HG02588 (cell line): Measurements from ENCODE around the gene ERC1.

Source experiments
- ATAC-seq: cut with Tn5 transposase; IDR thresholded peaks from one replicate; pipeline ENCODE4 v1.9.1; 2021; ENCODE audit warnings: mild to moderate bottlenecking, moderate library complexity; ENCODE audit not compliant: unreplicated experiment

Gene ERC1

DNA sequence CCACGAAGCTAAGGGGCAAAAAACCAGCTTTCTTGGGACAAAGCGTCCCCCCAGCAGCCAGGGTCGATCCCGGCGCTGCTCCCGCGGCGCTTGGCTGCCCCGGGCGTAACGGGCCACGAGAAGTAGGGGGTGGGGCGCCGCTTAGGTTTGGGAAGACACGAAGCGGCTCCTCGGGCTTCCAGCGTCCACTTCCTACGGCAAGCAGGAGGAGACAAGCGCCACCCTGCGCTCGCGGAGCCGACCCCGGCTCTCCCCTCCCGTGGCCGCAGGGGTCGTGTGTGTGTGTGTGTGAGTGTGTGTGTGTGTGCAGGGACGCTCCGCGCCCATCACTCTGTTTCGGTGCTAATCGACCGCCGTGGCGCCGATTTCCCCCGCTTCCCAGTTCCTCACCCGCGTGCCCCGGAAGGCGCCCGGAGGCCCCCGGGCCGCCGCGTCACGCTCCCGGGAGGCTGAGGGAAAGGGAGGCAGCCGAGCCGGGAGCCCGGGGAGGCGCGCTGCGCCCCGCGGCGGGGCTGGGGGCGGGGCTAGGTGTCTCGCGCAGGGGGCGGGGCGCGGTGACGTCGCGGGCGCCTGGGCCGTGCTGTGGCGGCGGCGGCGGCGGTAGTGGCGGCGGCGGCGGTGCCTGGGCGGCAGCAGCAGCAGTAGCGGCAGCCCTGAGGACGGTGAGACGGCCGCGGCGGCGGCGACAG lies at the start of gene ERC1:
ERC1 (plus strand) TSS at position 563 of the 689 bp plus-strand sequence. CDS start 36,681 bp downstream, outside the sequence.
- peak; percentile 87 for ATAC-seq

DNA sequence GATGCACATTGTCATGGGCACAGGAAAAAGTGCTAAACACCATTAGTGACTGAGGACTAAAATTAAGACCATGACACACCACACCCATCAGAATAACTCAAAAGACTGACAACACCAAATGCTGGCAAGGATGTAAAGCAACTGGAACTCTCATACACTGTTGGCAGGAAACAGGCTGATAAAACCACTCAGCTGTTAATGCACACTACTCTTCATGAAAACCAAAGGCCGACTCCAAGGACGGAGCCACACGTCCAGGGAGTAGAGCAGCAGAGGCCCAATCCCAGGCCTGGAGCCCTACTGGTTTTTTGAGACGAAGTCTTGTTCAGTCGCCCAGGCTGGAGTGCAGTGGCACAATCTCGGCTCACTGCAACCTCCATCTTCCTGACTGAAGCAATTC lies 48.0 kb upstream of the ERC1 start:
- no peak for ATAC-seq

DNA sequence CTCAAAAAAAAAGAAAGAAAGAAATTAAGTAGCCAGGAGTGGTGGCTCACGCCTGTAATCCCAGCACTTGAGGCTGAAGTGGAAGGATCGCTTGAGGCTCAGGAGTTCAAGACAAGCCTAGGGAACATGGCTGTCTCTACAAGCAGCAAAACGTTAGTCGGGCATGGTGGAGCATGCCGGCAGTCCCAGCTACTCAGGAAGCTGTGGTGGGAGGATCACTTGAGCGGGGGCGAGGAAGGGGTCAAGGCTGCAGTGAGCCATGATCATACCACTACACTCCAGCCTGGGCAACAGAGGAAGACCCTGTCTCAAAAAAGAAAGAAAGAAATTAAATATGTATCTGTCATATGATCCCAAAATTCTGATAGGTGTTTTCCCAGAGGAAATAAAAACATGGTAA lies 46.8 kb upstream of the ERC1 start:
- ATAC-seq, result no peak

DNA sequence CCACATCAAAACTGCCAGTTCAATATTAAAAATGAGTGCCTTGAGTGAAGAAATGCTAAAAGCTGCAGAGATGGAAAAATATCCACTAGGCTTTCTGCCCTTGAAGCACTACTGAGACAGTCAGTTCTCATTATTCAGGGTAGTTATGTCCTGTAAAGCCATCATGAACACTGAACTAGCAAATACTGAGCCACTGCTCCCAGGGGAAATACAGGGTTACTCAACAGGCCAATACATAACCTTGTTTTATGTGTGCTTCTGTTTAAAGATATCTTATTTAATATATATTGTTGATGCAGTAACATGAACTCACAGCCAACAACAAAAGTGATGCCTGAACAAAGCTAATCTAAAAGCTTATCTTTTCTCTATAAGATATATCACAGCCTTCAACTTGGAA lies 44.8 kb upstream of the ERC1 start:
- ATAC-seq, result no peak

DNA sequence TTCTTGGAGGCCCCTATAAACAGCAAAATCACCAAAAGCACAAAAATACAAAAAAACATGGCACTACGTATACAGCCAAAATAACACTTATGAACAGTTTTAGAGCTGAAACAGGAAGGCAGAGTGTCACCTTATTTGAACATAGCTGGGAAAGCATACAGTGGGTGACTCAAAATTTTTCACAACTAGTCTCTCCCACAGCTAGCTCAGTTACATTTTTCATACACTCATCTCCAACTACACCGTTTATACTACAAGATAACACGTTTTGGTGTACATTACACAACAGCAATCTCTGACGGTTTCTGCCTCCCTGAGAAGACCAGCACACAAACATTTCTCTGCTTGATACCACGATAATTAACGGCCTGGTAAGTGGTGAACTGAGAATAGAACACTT lies 44.4 kb upstream of the ERC1 start:
- ATAC-seq, result no peak

DNA sequence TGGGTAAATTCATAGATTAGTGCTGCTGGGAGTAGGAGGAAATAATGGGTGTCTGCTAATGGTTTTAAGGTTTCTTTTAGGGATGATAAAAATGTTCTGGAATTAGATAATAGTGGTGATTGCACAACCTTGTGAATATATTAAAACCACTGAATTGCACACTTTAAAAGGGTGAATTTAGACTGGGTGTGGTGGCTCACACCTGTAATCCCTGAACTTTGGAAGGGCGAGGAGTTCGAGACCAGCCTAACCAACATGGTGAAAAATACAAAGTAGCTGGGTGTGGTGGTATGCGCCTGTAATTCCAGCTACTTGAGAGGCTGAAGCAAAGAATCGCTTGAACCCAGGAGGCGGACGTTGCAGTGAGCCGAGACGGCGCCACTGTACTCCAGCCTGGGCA lies 42.8 kb upstream of the ERC1 start:
- no peak for ATAC-seq

DNA sequence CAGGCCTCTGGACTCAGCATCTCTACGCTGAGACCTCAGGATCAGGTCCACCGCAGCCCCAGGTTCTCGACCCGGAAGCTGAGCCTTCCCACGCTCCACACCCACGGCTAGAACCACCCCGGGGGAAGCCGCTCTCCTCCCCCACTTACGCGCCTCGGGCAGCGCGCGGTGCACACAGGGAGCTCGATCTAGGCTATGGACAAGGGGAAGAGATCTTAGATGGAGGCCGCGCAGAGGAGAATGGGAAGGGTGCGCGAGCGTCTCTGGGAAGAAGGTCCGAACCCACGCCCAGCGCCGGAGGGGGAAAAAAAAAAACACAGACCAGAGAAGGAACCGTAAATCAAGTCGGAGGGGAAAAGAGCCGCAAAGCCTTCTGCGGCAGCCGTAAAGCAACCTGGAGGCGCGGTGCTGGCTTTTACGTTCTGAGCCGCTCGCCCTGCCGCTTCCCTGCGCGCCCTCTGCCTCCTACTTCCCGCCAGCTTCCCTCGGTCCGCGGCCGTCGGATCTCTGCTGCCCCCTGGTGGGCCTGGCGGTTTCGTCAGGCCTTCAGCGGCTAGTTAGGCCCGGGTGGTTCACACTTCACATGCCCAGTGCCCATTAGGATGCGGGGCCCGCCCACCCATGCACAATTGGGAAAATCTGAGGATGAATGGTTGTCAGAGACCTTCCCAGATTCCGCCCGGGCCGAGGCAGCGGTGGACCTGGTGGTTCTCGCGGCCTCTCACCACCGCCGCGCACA lies 41.4 kb upstream of the ERC1 start, which contains the start of gene RAD52:
RAD52 (minus strand) TSS at position 242 of the 739 bp plus-strand sequence. CDS start 16,636 bp downstream, outside the sequence.
- ATAC-seq, result peak; percentile 78

DNA sequence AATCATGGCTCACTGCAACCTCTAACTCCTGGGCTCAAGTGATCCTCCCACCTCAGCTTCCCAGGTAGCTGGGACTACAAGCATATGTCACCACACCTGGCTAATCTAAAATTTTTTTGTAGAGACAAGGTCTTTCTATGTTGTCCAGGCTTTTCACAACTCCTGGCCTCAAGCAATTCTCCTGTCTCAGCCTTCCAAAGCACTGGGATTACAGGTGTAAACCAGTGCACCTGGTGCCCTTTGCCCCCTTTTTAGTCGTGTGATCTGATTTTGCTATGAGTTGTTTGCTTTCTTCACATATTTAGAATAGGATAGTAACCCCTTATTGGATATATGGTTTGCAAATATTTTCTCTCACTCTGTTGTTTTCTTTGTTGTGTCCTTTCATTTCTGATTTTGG lies 39.8 kb upstream of the ERC1 start:
- ATAC-seq, result no peak

DNA sequence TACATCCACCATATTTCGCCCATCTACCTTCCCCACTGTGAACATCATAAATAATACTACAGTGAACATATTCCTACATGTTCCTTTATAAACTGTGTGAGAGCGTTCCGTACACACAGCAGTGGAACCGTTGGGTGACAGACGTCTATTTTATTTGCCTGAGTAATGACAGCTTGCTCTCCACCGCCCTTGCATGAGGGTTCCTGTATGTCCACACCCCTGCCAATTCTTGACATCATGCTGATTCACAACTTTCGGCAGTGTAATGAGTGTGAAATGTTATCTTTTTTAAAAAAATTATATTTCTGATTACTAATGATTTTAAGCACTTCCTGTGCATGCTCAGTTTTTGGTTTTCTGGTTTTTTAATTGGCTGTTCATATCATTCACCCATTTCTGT lies 37.2 kb upstream of the ERC1 start:
- no peak for ATAC-seq

DNA sequence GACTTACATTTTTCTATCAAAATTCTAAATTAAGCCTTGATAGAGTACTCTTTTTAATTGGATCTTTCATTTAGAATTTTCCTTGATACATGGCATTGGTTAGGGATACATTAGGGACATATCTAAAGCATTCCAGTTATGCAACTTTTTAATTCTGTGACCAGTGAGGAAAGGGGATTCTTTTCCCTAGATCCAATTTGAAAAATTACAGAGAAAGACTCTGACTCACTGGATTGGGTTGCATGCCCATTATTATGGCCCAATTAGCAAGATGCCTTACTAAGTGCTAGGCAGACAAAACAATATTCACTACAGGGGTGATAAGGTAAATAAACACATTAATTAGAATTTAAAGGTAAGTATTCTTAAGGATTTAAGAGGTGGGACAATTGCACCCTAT lies 36.3 kb upstream of the ERC1 start:
- ATAC-seq, result no peak

DNA sequence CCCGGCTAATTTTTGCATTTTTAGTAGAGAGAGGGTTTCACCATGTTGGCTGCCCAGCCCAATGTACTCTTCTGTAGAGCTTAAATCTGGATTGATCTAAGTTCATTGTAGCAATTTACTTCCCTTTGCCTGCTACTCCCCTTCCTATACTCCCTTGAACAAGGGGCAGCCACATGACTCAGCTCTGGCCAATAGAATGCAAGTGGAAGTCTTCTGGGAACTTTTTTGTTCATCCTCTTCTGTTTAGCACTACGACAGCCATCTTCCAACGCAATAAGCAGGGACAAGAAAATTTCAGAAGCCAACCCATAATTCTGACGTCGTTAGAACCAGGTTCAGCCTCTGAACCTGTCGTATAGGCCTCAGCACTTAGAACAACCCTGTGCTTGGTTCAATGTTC lies 35.1 kb upstream of the ERC1 start:
- no peak for ATAC-seq

DNA sequence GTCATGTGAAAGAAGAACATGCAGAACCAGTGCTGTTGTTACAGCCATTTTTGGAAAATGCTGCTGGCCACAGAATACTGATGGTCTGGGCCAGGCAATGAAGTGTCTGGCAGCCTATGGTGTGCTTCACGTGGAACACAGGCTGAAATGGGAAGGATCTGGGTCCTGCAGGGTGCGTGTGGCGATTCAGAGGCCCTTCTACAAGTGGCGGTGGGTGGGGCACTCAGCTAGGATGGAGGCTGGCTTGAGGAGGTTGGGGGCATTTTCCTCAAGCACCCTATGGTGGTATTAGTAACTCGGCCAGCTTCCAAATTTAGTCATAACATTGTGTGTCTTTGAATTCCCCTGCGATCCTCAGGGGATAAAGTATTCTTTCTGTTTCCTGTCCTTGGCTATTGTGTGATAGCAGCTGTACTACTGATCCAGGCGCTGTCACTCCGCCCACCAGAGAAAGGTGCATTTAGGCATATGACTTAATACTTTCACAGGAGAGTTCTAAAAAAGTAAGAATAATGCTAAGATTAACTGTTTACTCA lies 32.4 kb upstream of the ERC1 start:
- no peak for ATAC-seq

DNA sequence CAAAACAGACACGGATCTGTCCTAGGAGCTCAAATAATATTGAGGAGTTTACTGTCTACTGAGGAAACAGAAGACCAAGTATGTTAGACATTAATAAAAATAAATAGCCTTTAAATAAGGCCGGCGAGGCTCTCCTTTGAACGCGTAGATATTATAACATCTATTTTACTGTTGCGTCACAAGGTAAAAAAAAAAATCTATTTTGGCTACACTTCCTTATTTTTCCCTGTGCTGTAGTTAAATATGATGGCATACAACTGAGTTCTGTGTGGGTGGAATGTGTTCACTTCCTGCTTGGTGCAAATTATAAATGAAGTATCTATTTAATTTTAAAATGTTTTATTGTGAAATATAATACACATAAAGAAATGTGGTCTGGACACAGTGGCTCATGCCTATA lies 24.3 kb upstream of the ERC1 start:
- no peak for ATAC-seq

DNA sequence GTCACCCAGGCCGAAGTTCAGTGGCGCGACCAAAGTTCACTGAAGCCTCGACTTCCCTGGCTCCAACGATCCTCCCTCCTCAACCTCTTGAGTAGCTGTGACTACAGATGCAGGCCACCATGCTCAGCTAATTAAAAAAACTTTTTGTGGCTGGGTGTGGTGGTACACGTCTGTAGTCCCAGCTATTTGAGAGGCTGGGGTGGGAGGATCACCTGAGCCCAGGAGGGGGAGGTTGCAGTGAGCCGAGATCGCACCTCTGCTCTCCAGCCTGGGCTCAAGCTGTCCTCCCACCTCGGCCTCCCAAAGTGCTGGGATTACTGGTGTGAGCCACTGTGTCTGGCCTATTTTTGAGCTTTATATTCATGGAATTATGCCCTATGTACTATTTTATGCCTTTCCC lies 23.4 kb upstream of the ERC1 start:
- no peak for ATAC-seq

DNA sequence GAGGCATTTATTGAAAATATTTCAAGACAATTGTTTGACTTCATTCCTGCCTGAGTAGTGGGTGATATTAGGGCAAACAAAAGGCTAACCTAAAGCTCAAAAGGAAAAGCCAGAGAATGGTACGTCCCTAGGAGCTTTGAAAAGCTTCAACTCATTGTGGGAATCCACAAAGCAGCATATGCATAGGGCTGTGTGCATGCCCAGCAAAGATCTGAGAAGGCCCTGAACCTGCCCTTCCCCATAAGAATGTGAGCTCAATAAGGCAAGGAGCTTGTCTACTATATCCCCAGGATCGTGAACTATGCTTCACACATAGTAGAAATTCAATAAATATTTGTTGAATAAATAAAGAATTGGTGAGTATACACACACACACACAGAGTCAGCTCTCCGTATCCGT lies 22.5 kb upstream of the ERC1 start:
- ATAC-seq, result no peak

DNA sequence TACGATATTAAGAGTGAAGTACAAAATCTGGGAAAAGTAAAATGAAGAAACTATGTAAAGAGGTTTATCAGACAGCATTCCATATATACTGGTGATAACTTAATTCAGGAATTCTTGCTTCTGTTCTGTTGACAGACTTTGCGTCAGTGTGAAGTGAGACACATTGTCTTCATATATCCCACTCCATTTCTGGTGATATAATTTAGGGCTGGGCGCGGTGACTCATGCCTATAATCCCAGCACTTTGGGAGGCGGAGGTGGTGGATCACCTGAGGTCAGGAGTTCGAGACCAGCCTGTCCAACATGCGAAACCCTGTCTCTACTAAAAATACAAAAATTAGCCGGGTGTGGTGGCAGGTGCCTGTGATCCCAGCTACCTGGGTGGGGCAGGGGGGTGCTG lies 21.2 kb upstream of the ERC1 start:
- no peak for ATAC-seq

DNA sequence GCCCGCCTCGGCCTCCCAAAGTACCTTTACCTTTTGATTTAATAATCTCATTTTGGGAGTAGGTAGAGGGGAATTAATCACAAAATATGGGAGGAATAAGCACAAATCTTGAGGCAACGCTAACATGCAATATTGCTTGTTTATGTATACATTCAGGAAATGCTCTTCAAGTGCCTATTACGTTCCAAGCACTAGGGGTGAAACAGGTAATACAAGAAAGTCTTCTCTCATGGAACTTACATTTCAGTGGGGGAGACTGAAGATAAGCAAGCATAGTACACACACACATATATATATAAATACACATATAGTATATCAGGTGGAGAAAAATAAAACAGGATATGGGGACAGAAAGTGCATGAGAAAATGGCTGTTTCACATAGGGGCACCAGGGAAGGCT lies 19.0 kb upstream of the ERC1 start:
- no peak for ATAC-seq

DNA sequence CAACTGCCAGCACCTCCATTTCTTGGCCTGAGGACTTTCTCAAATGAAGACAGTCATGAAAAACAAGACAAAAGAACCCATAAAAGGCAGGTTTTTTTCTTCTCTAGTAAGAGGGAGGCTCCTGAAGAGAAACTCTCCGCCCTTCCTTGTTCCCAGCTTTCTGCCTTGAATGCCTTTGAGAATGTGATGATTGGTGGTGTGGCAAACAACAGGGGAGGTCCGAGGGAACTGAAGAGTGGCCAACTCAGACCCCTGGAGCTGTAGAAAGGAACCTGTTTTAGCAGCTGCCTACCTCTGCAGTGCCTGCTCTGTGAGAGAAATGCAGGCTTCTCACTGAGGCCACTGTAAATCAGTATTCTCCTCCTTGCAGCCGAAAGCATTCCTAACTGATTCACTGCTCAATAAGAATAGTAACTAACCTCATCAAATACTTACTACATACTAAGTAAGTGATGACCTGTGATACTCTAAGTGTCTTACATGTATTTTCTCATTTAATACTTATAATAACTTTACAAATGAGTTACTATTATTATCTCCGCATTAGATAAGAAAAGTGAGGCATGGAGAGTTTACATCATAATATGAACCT lies 16.7 kb upstream of the ERC1 start:
- no peak for ATAC-seq

DNA sequence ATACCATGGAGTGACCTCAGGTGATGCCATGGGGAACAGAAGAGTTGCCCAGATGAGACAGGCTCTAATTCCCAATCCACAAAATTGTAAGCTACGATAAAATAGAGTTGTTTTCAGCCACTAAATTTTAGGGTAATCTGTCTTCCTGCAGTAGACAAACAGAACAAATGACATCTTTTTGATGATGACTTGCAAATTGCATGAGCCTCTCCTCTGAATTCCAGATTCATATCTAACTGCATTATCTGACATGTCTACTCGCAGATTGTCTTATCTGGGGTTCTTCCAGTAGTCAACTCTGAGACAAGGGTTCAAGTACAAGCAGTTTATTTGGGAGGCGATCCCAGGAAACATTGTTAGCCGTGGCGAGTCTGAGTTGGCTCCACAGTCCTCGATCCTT lies 14.4 kb upstream of the ERC1 start:
- no peak for ATAC-seq

DNA sequence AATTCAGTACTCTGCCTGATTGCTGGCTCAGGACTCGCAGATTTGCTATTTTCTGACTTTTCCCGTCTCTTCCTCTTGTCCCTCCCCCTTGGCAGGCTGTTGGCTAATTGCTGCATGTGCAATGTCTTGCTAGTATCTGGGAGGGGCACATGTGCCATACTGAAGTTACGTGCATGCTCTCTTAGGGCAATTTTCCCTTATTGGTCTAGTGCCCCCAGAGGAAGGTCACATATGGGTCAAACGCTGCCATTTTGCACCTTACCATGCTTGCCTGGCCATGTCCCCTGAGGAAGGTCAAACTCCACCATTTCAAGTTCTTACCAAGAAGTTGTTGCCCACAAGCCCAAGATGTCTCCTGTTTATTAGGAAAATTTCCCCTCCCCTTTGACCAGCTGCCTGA lies 13.9 kb upstream of the ERC1 start:
- no peak for ATAC-seq

DNA sequence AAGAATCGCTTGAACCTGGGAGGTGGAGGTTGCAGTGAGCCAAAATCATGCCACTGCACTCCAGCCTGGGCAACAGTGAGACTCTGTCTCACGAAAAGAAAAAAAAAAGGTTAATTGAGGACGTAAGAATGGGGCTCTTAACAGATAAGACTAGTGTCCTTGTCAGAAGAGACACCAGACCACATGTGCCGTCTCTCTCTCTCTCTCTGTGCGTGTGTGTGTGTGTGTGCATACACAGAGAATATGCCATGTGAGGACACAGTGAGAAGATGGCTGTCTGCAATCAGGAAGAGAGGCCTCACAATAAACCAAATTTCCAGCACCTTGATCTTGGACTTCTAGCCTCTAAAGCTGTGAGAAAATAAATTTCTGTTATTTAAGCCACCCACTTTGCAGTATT lies 11.7 kb upstream of the ERC1 start:
- ATAC-seq, result no peak
